ENCODE measurements around the gene RCVRN. TPM values are rescaled to one million over a fixed set of nuclear protein-coding genes. Genes with fewer than 3 reads are reported as not detected.

RCVRN gene
- total RNA-seq, 2 donors from 2014 or later: 0.14 TPM; not detected in 1

- ATAC-seq (ENCODE audit: insufficient number of reproducible peaks, low FRiP score, low read depth) (no peak), DNase-seq (ENCODE audit: low spot score) (no peak)
- Histone ChIP-seq H3K27ac (no peak overlapping the region), H3K4me3 (no peak overlapping the region), H3K36me3 (no peaks in the 10 kb centered on the region), H3K4me1 (ENCODE audit: control insufficient read depth in 1 of 2, low read depth in 2 of 2) (no peaks in the 10 kb centered on the region), H3K9me3 (no peaks in the 10 kb centered on the region), H3K27me3 (replicated peaks; ENCODE audit: insufficient read depth) (no peaks in the 10 kb centered on the region)
- no peak for TF ChIP-seq CTCF (IDR thresholded peaks at IDR 0.05)
Observed at GRCh38 chr17:9850151-9850550, 54.9 kb downstream of the RCVRN start.

Other genes starting within 250 kb of the RCVRN start
- gene DHRS7C, start 113.7 kb downstream of the RCVRN start, total RNA-seq: not detected
- gene GSG1L2, start 83.2 kb downstream of the RCVRN start, total RNA-seq: not detected
- 1 to 10 TPM in 1 of 2 donors, not detected in 1; 2.3 TPM for gene GLP2R, start 79.3 kb downstream of the RCVRN start, total RNA-seq

All from thoracic aorta (tissue), 2 donors.